Spinal cord (tissue), 10 donors: ENCODE data around the gene SCG5. TPM values are rescaled to one million over a fixed set of nuclear protein-coding genes. Genes with fewer than 3 reads are reported as not detected.

Experiments used
- DNase-seq, 6 donors: peaks; one replicate each; pipeline versions ENCODE4 v3.0.0 to v3.0.0-alpha.2; 2013 to 2015; ENCODE audit warnings: low spot score in 6 of 6, low read depth in 4 of 6
- H3K27ac ChIP-seq: one replicate; pipeline ENCODE4 v1.5.1; 2013; ENCODE audit warnings: low read depth, low read length, control low read depth
- H3K27me3 ChIP-seq: one replicate; pipeline ENCODE4 v1.6.1; 2013; ENCODE audit warnings: low read length; ENCODE audit not compliant: control insufficient read depth, insufficient read depth
- H3K36me3 ChIP-seq: one replicate; pipeline ENCODE4 v1.6.1; 2013; ENCODE audit warnings: low read length; ENCODE audit not compliant: control insufficient read depth, insufficient read depth
- H3K4me1 ChIP-seq: one replicate; pipeline ENCODE4 v1.6.1; 2013; ENCODE audit warnings: low read length; ENCODE audit not compliant: control insufficient read depth, insufficient read depth
- H3K4me3 ChIP-seq: one replicate; pipeline ENCODE4 v1.5.1; 2013; ENCODE audit warnings: low read depth, low read length, control low read depth
- H3K9me3 ChIP-seq: one replicate; pipeline ENCODE4 v1.6.1; 2013; ENCODE audit warnings: low read length; ENCODE audit not compliant: control insufficient read depth, insufficient read depth
- WGBS: methylation state at CpG from one replicate; pipeline ENCODE4 v1.1.5; 2013; ENCODE audit warnings: missing lambda C conversion rate; ENCODE audit not compliant: insufficient coverage; 5-methylcytosine and 5-hydroxymethylcytosine counted together
- polyA plus RNA-seq, 2 donors: library from polyadenylated mRNA; unstranded; fragments of 120-200 nt; gene quantifications; one replicate each; pipeline ENCODE4 v1.2.1, GENCODE V29; 2013; ENCODE audit not compliant: insufficient read length in 2 of 2
- total RNA-seq, 2 donors: library from RNA; depleted of rRNA in 1 of 2; stranded (reverse); fragments of 120-200 nt in 1 of 2; fragments of >200 nt in 1 of 2; gene quantifications; one replicate each; pipeline versions ENCODE4 v1.2.3 to v1.2.4, GENCODE V29; 2013 to 2014
- donor health status: healthy.

Gene SCG5
- total and polyA plus RNA-seq, 4 donors = 115 to 291 (median 232) TPM

DNA sequence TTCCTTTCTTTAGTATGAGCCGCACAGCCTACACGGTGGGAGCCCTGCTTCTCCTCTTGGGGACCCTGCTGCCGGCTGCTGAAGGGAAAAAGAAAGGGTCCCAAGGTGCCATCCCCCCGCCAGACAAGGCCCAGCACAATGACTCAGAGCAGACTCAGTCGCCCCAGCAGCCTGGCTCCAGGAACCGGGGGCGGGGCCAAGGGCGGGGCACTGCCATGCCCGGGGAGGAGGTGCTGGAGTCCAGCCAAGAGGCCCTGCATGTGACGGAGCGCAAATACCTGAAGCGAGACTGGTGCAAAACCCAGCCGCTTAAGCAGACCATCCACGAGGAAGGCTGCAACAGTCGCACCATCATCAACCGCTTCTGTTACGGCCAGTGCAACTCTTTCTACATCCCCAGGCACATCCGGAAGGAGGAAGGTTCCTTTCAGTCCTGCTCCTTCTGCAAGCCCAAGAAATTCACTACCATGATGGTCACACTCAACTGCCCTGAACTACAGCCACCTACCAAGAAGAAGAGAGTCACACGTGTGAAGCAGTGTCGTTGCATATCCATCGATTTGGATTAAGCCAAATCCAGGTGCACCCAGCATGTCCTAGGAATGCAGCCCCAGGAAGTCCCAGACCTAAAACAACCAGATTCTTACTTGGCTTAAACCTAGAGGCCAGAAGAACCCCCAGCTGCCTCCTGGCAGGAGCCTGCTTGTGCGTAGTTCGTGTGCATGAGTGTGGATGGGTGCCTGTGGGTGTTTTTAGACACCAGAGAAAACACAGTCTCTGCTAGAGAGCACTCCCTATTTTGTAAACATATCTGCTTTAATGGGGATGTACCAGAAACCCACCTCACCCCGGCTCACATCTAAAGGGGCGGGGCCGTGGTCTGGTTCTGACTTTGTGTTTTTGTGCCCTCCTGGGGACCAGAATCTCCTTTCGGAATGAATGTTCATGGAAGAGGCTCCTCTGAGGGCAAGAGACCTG lies 89.5 kb downstream of the SCG5 start:
- peak in 1 of 6 donors; percentile 16 for DNase-seq
- no peaks in the 10 kb centered on the region for H3K9me3 ChIP-seq
- 35% methylated on average over 18 of the region's 27 CpGs for WGBS
- no peak overlapping the region for H3K27ac ChIP-seq
- no peaks in the 10 kb centered on the region for H3K36me3 ChIP-seq
- peaks cover 4% of the 10 kb centered on the region for H3K4me1 ChIP-seq
- H3K27me3 ChIP-seq = peaks cover 8% of the 10 kb centered on the region
- H3K4me3 ChIP-seq = no peak overlapping the region

DNA sequence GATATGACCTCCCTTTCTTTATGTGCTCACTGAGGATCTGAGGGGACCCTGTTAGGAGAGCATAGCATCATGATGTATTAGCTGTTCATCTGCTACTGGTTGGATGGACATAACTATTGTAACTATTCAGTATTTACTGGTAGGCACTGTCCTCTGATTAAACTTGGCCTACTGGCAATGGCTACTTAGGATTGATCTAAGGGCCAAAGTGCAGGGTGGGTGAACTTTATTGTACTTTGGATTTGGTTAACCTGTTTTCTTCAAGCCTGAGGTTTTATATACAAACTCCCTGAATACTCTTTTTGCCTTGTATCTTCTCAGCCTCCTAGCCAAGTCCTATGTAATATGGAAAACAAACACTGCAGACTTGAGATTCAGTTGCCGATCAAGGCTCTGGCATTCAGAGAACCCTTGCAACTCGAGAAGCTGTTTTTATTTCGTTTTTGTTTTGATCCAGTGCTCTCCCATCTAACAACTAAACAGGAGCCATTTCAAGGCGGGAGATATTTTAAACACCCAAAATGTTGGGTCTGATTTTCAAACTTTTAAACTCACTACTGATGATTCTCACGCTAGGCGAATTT lies 91.2 kb downstream of the SCG5 start:
- Histone ChIP-seq H3K27me3 (peaks cover 8% of the 10 kb centered on the region), H3K9me3 (no peaks in the 10 kb centered on the region), H3K27ac (no peak overlapping the region), H3K36me3 (no peaks in the 10 kb centered on the region), H3K4me3 (no peak overlapping the region), H3K4me1 (peaks cover 4% of the 10 kb centered on the region)
- WGBS = 88% methylated on average over 3 of the region's 6 CpGs
- DNase-seq = no peak

- DNase-seq = no peak
- no peak overlapping the region for H3K4me3 ChIP-seq
- H3K36me3 ChIP-seq = no peaks in the 10 kb centered on the region
- H3K27ac ChIP-seq = no peak overlapping the region
- H3K4me1 ChIP-seq = peaks cover 4% of the 10 kb centered on the region
- H3K9me3 ChIP-seq = no peaks in the 10 kb centered on the region
- WGBS = no CpG with 5 or more reads among the region's 3 CpGs
- peaks cover 8% of the 10 kb centered on the region for H3K27me3 ChIP-seq
These were observed 91.8 kb downstream of the SCG5 start for GRCh38 chr15:32733281-32733680.

- no CpG with 5 or more reads among the region's 2 CpGs for WGBS
- Histone ChIP-seq H3K4me1 (no peaks in the 10 kb centered on the region), H3K9me3 (peaks cover 2% of the 10 kb centered on the region), H3K36me3 (no peaks in the 10 kb centered on the region), H3K27me3 (peaks cover under 1% of the 10 kb centered on the region), H3K4me3 (no peak overlapping the region), H3K27ac (no peak overlapping the region)
- DNase-seq = peak in 3 of 6 donors; percentile 29 to 93 (median 55)
These were observed 94.6 kb downstream of the SCG5 start for GRCh38 chr15:32735989-32736700.

DNA sequence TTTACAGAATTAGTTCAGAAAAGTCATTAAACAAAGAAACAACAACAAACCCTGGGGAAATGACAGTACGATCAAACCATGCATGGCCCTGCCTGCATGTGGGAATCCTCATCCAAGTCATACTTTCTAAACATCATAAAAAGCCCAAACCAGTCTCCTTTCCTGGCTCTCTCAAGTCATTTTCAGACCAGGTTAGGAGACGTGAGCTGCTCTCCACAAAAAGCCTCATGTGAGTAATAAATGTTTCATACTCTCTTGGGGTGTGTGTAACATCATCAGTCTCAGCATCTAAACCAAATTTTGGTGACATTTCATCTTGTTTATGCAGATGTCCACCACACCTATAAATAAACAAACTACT lies 95.2 kb downstream of the SCG5 start:
- no peak for DNase-seq
- H3K36me3 ChIP-seq = no peaks in the 10 kb centered on the region
- H3K4me1 ChIP-seq = no peaks in the 10 kb centered on the region
- H3K9me3 ChIP-seq = peaks cover 2% of the 10 kb centered on the region
- no peaks in the 10 kb centered on the region for H3K27me3 ChIP-seq
- no peak overlapping the region for H3K27ac ChIP-seq
- WGBS = 89% methylated on average over 1 of the region's 2 CpGs
- no peak overlapping the region for H3K4me3 ChIP-seq

DNA sequence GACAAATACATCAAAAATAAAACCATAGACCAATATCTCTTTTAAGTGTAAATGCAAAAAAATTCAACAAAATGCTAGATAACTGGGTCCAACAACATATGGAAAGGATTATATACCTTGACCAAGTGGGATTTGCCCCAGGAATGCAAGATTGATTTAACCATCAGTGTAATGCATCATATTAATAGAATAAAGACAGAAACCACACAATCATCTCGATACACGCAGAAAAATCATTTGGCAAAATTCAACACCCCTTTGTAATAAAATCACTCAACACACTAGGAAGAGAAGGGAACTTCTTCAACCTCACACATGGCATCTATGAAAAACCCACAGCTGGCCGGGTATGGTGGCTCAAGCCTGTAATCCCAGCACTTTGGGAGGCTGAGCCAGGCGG lies 95.8 kb downstream of the SCG5 start:
- WGBS = 100% methylated on average over 3 of the region's 4 CpGs
- Histone ChIP-seq H3K27ac (no peak overlapping the region), H3K36me3 (no peaks in the 10 kb centered on the region), H3K4me1 (no peaks in the 10 kb centered on the region), H3K9me3 (peaks cover 2% of the 10 kb centered on the region), H3K4me3 (no peak overlapping the region), H3K27me3 (no peaks in the 10 kb centered on the region)
- DNase-seq = no peak

GRCh38 chr15:32738666-32739065 lies 97.2 kb downstream of the SCG5 start:
- H3K27me3 ChIP-seq = no peaks in the 10 kb centered on the region
- no peaks in the 10 kb centered on the region for H3K36me3 ChIP-seq
- WGBS = no CpG with 5 or more reads among the region's 1 CpG
- H3K9me3 ChIP-seq = peaks cover 2% of the 10 kb centered on the region
- no peak overlapping the region for H3K4me3 ChIP-seq
- DNase-seq = no peak
- H3K27ac ChIP-seq = no peak overlapping the region
- H3K4me1 ChIP-seq = no peaks in the 10 kb centered on the region

GRCh38 chr15:32739522-32740063 lies 98.1 kb downstream of the SCG5 start:
- WGBS = no CpG with 5 or more reads among the region's 1 CpG
- no peak overlapping the region for H3K27ac ChIP-seq
- no peak overlapping the region for H3K4me3 ChIP-seq
- H3K9me3 ChIP-seq = peaks cover 2% of the 10 kb centered on the region
- DNase-seq = no peak
- H3K36me3 ChIP-seq = no peaks in the 10 kb centered on the region
- H3K27me3 ChIP-seq = no peaks in the 10 kb centered on the region
- H3K4me1 ChIP-seq = no peaks in the 10 kb centered on the region

DNA sequence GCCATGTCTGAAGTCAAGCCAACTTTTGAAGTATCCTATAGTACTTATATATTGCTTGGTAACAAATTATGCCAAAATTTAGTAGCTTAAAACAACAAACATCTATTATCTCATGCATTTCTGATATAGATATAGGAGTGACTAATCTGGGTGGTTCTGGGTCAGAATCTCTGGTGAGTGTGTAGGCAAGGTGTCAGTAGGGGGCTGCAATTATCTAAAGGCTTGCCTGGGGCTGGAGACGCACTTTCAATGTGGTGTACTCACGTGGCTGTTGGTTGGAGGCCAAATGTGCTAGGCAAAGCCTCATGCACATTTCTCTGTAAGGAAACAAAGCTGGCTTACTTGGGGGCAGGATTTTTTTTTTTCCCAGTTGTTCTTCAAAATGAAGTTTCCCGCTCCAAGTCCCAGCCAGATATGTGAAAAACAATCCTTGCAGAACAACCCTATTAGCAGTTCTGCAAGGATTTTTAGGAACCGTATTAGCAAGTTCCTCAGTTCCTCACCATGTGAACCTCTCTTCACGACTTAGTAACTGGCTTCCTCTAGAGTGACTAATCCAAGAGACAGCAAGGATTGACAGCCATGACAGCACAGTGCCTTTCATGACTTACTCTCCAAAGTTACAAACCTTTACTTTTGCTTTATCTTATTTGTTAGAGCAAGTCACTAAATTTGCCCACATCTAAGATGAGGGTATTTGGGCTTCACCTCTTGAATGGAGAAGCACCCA lies 102.1 kb downstream of the SCG5 start:
- H3K27me3 ChIP-seq = no peaks in the 10 kb centered on the region
- WGBS = 62% methylated on average over 4 of the region's 5 CpGs

More for the DNA sequence above, 102.1 kb downstream of the SCG5 start:
- H3K27ac ChIP-seq = no peak overlapping the region
- no peak overlapping the region for H3K4me3 ChIP-seq
- peaks cover 2% of the 10 kb centered on the region for H3K9me3 ChIP-seq
- H3K4me1 ChIP-seq = no peaks in the 10 kb centered on the region
- no peak for DNase-seq
- H3K36me3 ChIP-seq = no peaks in the 10 kb centered on the region
